ENCODE data around the gene PTPN20. TPM values are rescaled to one million over a fixed set of nuclear protein-coding genes. Genes with fewer than 3 reads are reported as not detected.

The PTPN20 gene
- total RNA-seq, 1 donor, result 8.0 TPM

- peaks cover 4% of the 10 kb centered on the region for H3K4me1 ChIP-seq (ENCODE audit: insufficient read depth, low read length)
- H3K36me3 ChIP-seq (ENCODE audit: insufficient read depth, low read length), result no peaks in the 10 kb centered on the region
- no peak for DNase-seq (ENCODE audit: insufficient read length, low spot score, missing footprints)
- no peak overlapping the region for H3K4me2 ChIP-seq (ENCODE audit: insufficient read depth, low read length)
- H3K79me2 ChIP-seq (ENCODE audit: insufficient read depth, low read length), result no peaks in the 10 kb centered on the region
- no peak for TF ChIP-seq CTCF (IDR thresholded peaks at IDR 0.05; ENCODE audit: extremely low read depth, low read depth, low read length)
- no peaks in the 10 kb centered on the region for H3K9me3 ChIP-seq (ENCODE audit: low read depth, low read length)
- no peak overlapping the region for H3K27ac ChIP-seq (ENCODE audit: low read depth, low read length)
- H3K4me3 ChIP-seq (ENCODE audit: insufficient read depth, low read length), result no peak overlapping the region
- no peaks in the 10 kb centered on the region for H3K27me3 ChIP-seq (ENCODE audit: insufficient read depth, low read length)
- no peaks in the 10 kb centered on the region for H4K20me1 ChIP-seq (ENCODE audit: insufficient read depth, low read length)
- no peak overlapping the region for H2AFZ ChIP-seq (ENCODE audit: low read length)
Observed at GRCh38 chr10:47045331-47045861, 134.2 kb downstream of the PTPN20 start.

GRCh38 chr10:47046321-47047126 is 135.3 kb downstream of the PTPN20 start:
- peak; percentile 66 for DNase-seq (ENCODE audit: insufficient read length, low spot score, missing footprints)
- Histone ChIP-seq H3K4me1 (ENCODE audit: insufficient read depth, low read length) (peaks cover 4% of the 10 kb centered on the region), H3K27ac (ENCODE audit: low read depth, low read length) (no peak overlapping the region), H3K36me3 (ENCODE audit: insufficient read depth, low read length) (no peaks in the 10 kb centered on the region), H3K9me3 (ENCODE audit: low read depth, low read length) (no peaks in the 10 kb centered on the region), H3K27me3 (ENCODE audit: insufficient read depth, low read length) (peaks cover 4% of the 10 kb centered on the region), H3K4me2 (ENCODE audit: insufficient read depth, low read length) (no peak overlapping the region), H3K79me2 (ENCODE audit: insufficient read depth, low read length) (no peaks in the 10 kb centered on the region), H3K4me3 (ENCODE audit: insufficient read depth, low read length) (no peak overlapping the region), H2AFZ (ENCODE audit: low read length) (no peak overlapping the region), H4K20me1 (ENCODE audit: insufficient read depth, low read length) (no peaks in the 10 kb centered on the region)
- TF ChIP-seq CTCF (IDR thresholded peaks at IDR 0.05; ENCODE audit: extremely low read depth, low read depth, low read length), result no peak

GRCh38 chr10:47047127-47047504 is 135.9 kb downstream of the PTPN20 start:
- no peaks in the 10 kb centered on the region for H3K79me2 ChIP-seq (ENCODE audit: insufficient read depth, low read length)
- no peak for DNase-seq (ENCODE audit: insufficient read length, low spot score, missing footprints)
- no peaks in the 10 kb centered on the region for H3K9me3 ChIP-seq (ENCODE audit: low read depth, low read length)
- no peak overlapping the region for H3K27ac ChIP-seq (ENCODE audit: low read depth, low read length)
- H3K36me3 ChIP-seq (ENCODE audit: insufficient read depth, low read length), result no peaks in the 10 kb centered on the region
- no peaks in the 10 kb centered on the region for H4K20me1 ChIP-seq (ENCODE audit: insufficient read depth, low read length)
- H3K27me3 ChIP-seq (ENCODE audit: insufficient read depth, low read length), result peaks cover 4% of the 10 kb centered on the region
- no peak overlapping the region for H3K4me2 ChIP-seq (ENCODE audit: insufficient read depth, low read length)
- peaks cover 4% of the 10 kb centered on the region for H3K4me1 ChIP-seq (ENCODE audit: insufficient read depth, low read length)
- TF ChIP-seq CTCF (IDR thresholded peaks at IDR 0.05; ENCODE audit: extremely low read depth, low read depth, low read length), result no peak
- no peak overlapping the region for H2AFZ ChIP-seq (ENCODE audit: low read length)
- H3K4me3 ChIP-seq (ENCODE audit: insufficient read depth, low read length), result no peak overlapping the region
